ENCODE results near the gene TATDN3. TPM values are rescaled to one million over a fixed set of nuclear protein-coding genes. Genes with fewer than 3 reads are reported as not detected.
A peak's percentile ranks its signal among the peaks of the same experiment; 100 is the strongest.
"Not testable (repeated sequence)": the region's sequence is repeated elsewhere in the genome, so short reads cannot be mapped to it uniquely, and the experiment has no call there.

The TATDN3 gene
- total RNA-seq, 1 experiment from 2014 or later, result 15.1 TPM

- in situ Hi-C loops (cut with HindIII; ENCODE audit: low sequenced_read_pairs), result no loop called here
- no peak for DNase-seq (ENCODE audit: low spot score)
Observed at GRCh38 chr1:212771341-212771740, 20.4 kb upstream of the TATDN3 start.

- in situ Hi-C loops (cut with HindIII; ENCODE audit: low sequenced_read_pairs), result no loop called here
- DNase-seq (ENCODE audit: low spot score), result no peak
Observed at GRCh38 chr1:212773011-212773410, 18.7 kb upstream of the TATDN3 start.

- no peak for DNase-seq (ENCODE audit: low spot score)
- in situ Hi-C loops (cut with HindIII; ENCODE audit: low sequenced_read_pairs), result no loop called here
Observed at GRCh38 chr1:212774584-212774983, 17.1 kb upstream of the TATDN3 start.

GRCh38 chr1:212775241-212775640 is 16.5 kb upstream of the TATDN3 start:
- in situ Hi-C loops (cut with HindIII; ENCODE audit: low sequenced_read_pairs), result loop anchor here (25.0 kb wide), 1 partner anchor 313 kb away; no protein-coding TSS in a partner anchor
- no peak for DNase-seq (ENCODE audit: low spot score)

GRCh38 chr1:212777151-212777550 is 14.5 kb upstream of the TATDN3 start:
- in situ Hi-C loops (cut with HindIII; ENCODE audit: low sequenced_read_pairs), result loop anchor here (25.0 kb wide), 1 partner anchor 315 kb away; no protein-coding TSS in a partner anchor
- no peak for DNase-seq (ENCODE audit: low spot score)

GRCh38 chr1:212779086-212779485 is 12.6 kb upstream of the TATDN3 start:
- not testable (repeated sequence) for DNase-seq (ENCODE audit: low spot score)
- in situ Hi-C loops (cut with HindIII; ENCODE audit: low sequenced_read_pairs), result loop anchor here (25.0 kb wide), 1 partner anchor 317 kb away; no protein-coding TSS in a partner anchor

- in situ Hi-C loops (cut with HindIII; ENCODE audit: low sequenced_read_pairs), result loop anchor here (25.0 kb wide), 1 partner anchor 318 kb away; no protein-coding TSS in a partner anchor
- no peak for DNase-seq (ENCODE audit: low spot score)
Observed at GRCh38 chr1:212780759-212781158, 10.9 kb upstream of the TATDN3 start.

- DNase-seq (ENCODE audit: low spot score), result no peak
- in situ Hi-C loops (cut with HindIII; ENCODE audit: low sequenced_read_pairs), result loop anchor here (25.0 kb wide), 1 partner anchor 319 kb away; no protein-coding TSS in a partner anchor
Observed at GRCh38 chr1:212781225-212781624, 10.5 kb upstream of the TATDN3 start.

- in situ Hi-C loops (cut with HindIII; ENCODE audit: low sequenced_read_pairs), result loop anchor here (25.0 kb wide), 1 partner anchor 320 kb away; no protein-coding TSS in a partner anchor
- DNase-seq (ENCODE audit: low spot score), result peak; percentile 18
Observed at GRCh38 chr1:212782422-212783154, 9.1 kb upstream of the TATDN3 start.

GRCh38 chr1:212783976-212784375 is 7.7 kb upstream of the TATDN3 start:
- DNase-seq (ENCODE audit: low spot score), result no peak
- in situ Hi-C loops (cut with HindIII; ENCODE audit: low sequenced_read_pairs), result loop anchor here (25.0 kb wide), 1 partner anchor 322 kb away; no protein-coding TSS in a partner anchor

GRCh38 chr1:212785871-212786270 is 5.8 kb upstream of the TATDN3 start:
- in situ Hi-C loops (cut with HindIII; ENCODE audit: low sequenced_read_pairs), result loop anchor here (25.0 kb wide), 1 partner anchor 324 kb away; no protein-coding TSS in a partner anchor

GRCh38 chr1:212791261-212791675 is 426 bp upstream of the TATDN3 start:
- in situ Hi-C loops (cut with HindIII; ENCODE audit: low sequenced_read_pairs), result loop anchor here (25.0 kb wide), 1 partner anchor 329 kb away; no protein-coding TSS in a partner anchor
- DNase-seq (ENCODE audit: low spot score), result no peak

More at GRCh38 chr1:212785871-212786270, 5.8 kb upstream of the TATDN3 start:
- DNase-seq (ENCODE audit: low spot score), result no peak

GRCh38 chr1:212792396-212792908 is 758 bp downstream of the TATDN3 start:
- peak; percentile 13 for DNase-seq (ENCODE audit: low spot score)
- in situ Hi-C loops (cut with HindIII; ENCODE audit: low sequenced_read_pairs), result loop anchor here (25.0 kb wide), 1 partner anchor 330 kb away; no protein-coding TSS in a partner anchor

GRCh38 chr1:212794561-212795014 is 2.9 kb downstream of the TATDN3 start:
- DNase-seq (ENCODE audit: low spot score), result no peak
- in situ Hi-C loops (cut with HindIII; ENCODE audit: low sequenced_read_pairs), result loop anchor here (25.0 kb wide), 1 partner anchor 332 kb away; no protein-coding TSS in a partner anchor

- DNase-seq (ENCODE audit: low spot score), result no peak
- in situ Hi-C loops (cut with HindIII; ENCODE audit: low sequenced_read_pairs), result loop anchor here (25.0 kb wide), 1 partner anchor 335 kb away; no protein-coding TSS in a partner anchor
Observed at GRCh38 chr1:212797681-212798080, 6.0 kb downstream of the TATDN3 start.

- in situ Hi-C loops (cut with HindIII; ENCODE audit: low sequenced_read_pairs), result no loop called here
- no peak for DNase-seq (ENCODE audit: low spot score)
Observed at GRCh38 chr1:212805767-212806166, 14.1 kb downstream of the TATDN3 start.

GRCh38 chr1:212814537-212815334 is 23.0 kb downstream of the TATDN3 start:
- in situ Hi-C loops (cut with HindIII; ENCODE audit: low sequenced_read_pairs), result no loop called here
- peak; percentile 41 for DNase-seq (ENCODE audit: low spot score)

GRCh38 chr1:212816567-212817278 is 25.0 kb downstream of the TATDN3 start:
- in situ Hi-C loops (cut with HindIII; ENCODE audit: low sequenced_read_pairs), result no loop called here
- DNase-seq (ENCODE audit: low spot score), result no peak

GRCh38 chr1:212819726-212820125 is 28.0 kb downstream of the TATDN3 start:
- no peak for DNase-seq (ENCODE audit: low spot score)
- in situ Hi-C loops (cut with HindIII; ENCODE audit: low sequenced_read_pairs), result no loop called here
